Lung (tissue), 12 donors: ENCODE results near the gene CNP. TPM values are rescaled to one million over a fixed set of nuclear protein-coding genes. Genes with fewer than 3 reads are reported as not detected.

Experiments
- ATAC-seq: fragments of 200-7000 bp; cut with Tn5 transposase; one replicate; pipeline ENCODE4 v1.9.1; 2020; ENCODE audit warnings: moderate number of reproducible peaks; ENCODE audit not compliant: insufficient read depth, low FRiP score
- DNase-seq, 3 donors: peaks; one replicate each; pipeline ENCODE4 v3.0.0-alpha.2; 2013 to 2017
- H3K27ac ChIP-seq, 2 donors: one replicate each; pipeline ENCODE4 v1.5.1; 2013; ENCODE audit warnings: mild to moderate bottlenecking in 2 of 2, moderate library complexity in 2 of 2, control low read depth in 1 of 2, inconsistent platforms in 1 of 2, low read depth in 1 of 2, low read length in 1 of 2
- H3K27me3 ChIP-seq, 3 donors: one replicate each; pipeline ENCODE4 v1.5.1; 2013; ENCODE audit warnings: low read length in 2 of 3; ENCODE audit not compliant: control insufficient read depth in 3 of 3, insufficient read depth in 3 of 3
- H3K36me3 ChIP-seq, 4 donors: one replicate each; pipeline ENCODE4 v1.5.1; 2013; ENCODE audit warnings: low read length in 4 of 4, mild to moderate bottlenecking in 1 of 4, moderate library complexity in 1 of 4; ENCODE audit not compliant: control insufficient read depth in 4 of 4, insufficient read depth in 4 of 4
- H3K4me1 ChIP-seq, 5 donors: one replicate each; pipeline ENCODE4 v1.5.1; 2013; ENCODE audit warnings: low read length in 5 of 5, mild to moderate bottlenecking in 2 of 5, moderate library complexity in 1 of 5; ENCODE audit not compliant: control insufficient read depth in 5 of 5, insufficient read depth in 5 of 5
- H3K4me3 ChIP-seq: one replicate; pipeline ENCODE4 v1.5.1; 2013; ENCODE audit warnings: mild to moderate bottlenecking, control low read depth, moderate library complexity
- H3K9ac ChIP-seq, 2 donors: one replicate each; pipeline ENCODE4 v1.5.1; 2013; ENCODE audit warnings: low read length in 2 of 2, control low read depth in 1 of 2; ENCODE audit not compliant: insufficient read depth in 1 of 2
- H3K9me3 ChIP-seq, 4 donors: one replicate each; pipeline ENCODE4 v1.5.1; 2013; ENCODE audit warnings: low read length in 3 of 4, mild to moderate bottlenecking in 1 of 4, moderate library complexity in 1 of 4; ENCODE audit not compliant: control insufficient read depth in 4 of 4, insufficient read depth in 3 of 4
- WGBS, 2 donors: extraction: QIAGEN DNeasy Blood & Tissue Kit; methylation state at CpG; one replicate each; pipeline ENCODE4 v1.1.7; 2013; 5-methylcytosine and 5-hydroxymethylcytosine counted together
- polyA plus RNA-seq, 2 donors: library from polyadenylated mRNA; stranded (reverse); fragments of 200-250 nt; gene quantifications; one replicate each; pipeline ENCODE4 v1.2.1, GENCODE V29; 2013
- total RNA-seq, 2 donors: library from RNA; depleted of rRNA in 1 of 2; stranded (reverse); fragments of >200 nt in 1 of 2; gene quantifications; one replicate each; pipeline ENCODE4 v1.2.1, GENCODE V29; 2014 to 2021
- TF ChIP-seq, protein P1 (sequence below): IDR thresholded peaks from 2 replicates; pipeline ENCODE4 v1.5.1; 2012; ENCODE audit warnings: mild to moderate bottlenecking; ENCODE audit errors: control extremely low read depth, extremely low read depth
- donor health status: control.
- donor health status: control.
- donor health status: Bipolar disorder and iron deficiency.
- donor health status: healthy.
- donor health status: DM: yes; HTN: yes; CAD: no.

Gene CNP
- total and polyA plus RNA-seq, 4 donors = 32.3 to 53.5 (median 33.9) TPM

DNA sequence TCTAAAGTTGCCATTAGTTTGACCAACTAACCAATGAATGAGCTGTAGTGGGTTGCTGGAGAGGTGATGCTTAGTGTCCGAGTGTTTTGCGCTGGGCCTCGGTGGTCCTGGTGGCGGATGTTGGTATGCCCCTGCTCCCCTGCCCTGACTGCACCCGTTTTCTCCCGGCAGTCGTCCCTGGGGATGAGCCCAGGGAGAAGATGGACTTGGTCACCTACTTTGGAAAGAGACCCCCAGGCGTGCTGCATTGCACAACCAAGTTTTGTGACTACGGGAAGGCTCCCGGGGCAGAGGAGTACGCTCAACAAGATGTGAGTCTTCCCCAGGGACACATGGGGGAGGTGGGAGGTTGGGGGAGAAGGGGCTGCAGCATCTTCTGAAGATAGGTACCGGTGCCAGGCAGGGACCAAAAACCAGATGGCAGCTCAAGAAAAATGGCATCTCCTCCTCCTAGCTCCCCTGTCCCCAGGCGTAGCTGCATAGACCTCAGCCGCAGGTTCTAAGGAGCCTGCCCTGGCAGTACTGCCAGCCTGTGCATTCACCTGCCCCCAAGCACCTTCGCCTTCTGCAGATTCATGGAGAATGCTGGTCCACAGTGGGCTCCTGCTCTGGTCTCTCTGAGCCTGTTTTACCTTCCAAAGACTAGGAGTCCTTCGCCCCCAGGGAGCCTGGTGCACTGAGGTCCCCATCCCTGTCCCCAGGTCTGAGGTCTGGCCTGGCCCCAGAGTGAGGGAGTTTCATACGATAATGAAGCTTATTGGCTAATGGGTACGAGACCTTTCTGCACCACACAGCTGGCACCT, 5.3 kb downstream of the CNP start:
- DNase-seq = no peak
- Histone ChIP-seq H3K9ac (no peak overlapping the region), H3K4me3 (no peak overlapping the region)

DNA sequence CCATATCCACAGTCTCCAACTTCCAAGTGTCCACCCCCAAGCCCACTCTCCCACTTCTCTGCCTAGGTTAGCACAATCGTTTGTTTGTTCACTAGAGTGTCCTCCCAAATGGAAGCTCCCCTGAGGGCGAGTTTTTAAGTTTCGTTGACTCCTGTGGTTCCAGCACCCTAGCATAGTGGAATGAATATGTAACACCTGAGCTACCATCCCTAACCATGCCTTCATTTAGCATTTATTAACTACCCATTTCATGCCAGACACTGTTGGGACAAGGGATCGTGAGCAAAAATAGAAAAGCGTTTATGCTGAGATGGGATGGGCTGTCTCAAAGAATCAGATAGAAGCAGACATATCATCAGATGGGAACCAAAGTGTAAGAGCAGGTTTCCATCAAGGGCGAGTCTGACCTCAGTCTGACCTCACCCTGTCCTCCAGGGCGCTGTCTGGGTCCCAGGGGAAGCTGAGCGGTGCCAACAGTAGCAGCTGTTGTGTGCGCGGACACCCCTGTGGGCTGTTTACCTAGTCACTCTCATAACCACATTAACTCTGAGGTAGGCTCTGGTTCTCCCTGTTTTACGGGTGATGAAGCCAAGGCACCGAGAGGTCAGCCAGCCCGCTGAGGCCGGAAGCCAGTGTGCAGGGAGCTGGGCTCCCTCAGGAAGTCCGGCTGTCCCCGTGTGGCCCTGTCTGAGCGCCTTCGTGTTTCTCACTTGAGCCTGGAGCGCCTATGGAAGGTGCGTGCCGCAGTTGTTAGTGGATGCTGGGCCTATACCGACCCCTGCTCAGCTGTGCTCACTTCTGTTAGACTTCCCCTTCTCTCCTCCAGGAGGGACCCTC, 6.2 kb downstream of the CNP start:
- ATAC-seq (no peak), DNase-seq (peak in 1 of 3 donors; percentile 11)
- Histone ChIP-seq H3K9ac (no peak overlapping the region), H3K9me3 (no peaks in the 10 kb centered on the region), H3K4me1 (peaks cover 0 to 10% (median 7%) of the 10 kb centered on the region in 5 donors), H3K4me3 (no peak overlapping the region), H3K27ac (peak overlapping the region; percentile 0 to 22), H3K36me3 (peaks cover 26 to 60% (median 45%) of the 10 kb centered on the region in 4 donors), H3K27me3 (no peaks in the 10 kb centered on the region)
- 63 to 76% methylated on average over 19 to 22 of the region's 22 CpGs for WGBS, 2 donors
- TF ChIP-seq, protein P1, sequence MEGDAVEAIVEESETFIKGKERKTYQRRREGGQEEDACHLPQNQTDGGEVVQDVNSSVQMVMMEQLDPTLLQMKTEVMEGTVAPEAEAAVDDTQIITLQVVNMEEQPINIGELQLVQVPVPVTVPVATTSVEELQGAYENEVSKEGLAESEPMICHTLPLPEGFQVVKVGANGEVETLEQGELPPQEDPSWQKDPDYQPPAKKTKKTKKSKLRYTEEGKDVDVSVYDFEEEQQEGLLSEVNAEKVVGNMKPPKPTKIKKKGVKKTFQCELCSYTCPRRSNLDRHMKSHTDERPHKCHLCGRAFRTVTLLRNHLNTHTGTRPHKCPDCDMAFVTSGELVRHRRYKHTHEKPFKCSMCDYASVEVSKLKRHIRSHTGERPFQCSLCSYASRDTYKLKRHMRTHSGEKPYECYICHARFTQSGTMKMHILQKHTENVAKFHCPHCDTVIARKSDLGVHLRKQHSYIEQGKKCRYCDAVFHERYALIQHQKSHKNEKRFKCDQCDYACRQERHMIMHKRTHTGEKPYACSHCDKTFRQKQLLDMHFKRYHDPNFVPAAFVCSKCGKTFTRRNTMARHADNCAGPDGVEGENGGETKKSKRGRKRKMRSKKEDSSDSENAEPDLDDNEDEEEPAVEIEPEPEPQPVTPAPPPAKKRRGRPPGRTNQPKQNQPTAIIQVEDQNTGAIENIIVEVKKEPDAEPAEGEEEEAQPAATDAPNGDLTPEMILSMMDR = no peak

More for the DNA sequence above, 5.3 kb downstream of the CNP start:
- Histone ChIP-seq H3K27me3 (no peaks in the 10 kb centered on the region), H3K36me3 (peaks cover 21 to 55% (median 41%) of the 10 kb centered on the region in 4 donors), H3K9me3 (no peaks in the 10 kb centered on the region), H3K4me1 (peaks cover 0 to 16% (median 6%) of the 10 kb centered on the region in 5 donors), H3K27ac (no peak overlapping the region)
- 88 to 90% methylated on average over 18 of the region's 18 CpGs for WGBS, 2 donors
- ATAC-seq = no peak
- TF ChIP-seq, protein P1 = no peak

DNA sequence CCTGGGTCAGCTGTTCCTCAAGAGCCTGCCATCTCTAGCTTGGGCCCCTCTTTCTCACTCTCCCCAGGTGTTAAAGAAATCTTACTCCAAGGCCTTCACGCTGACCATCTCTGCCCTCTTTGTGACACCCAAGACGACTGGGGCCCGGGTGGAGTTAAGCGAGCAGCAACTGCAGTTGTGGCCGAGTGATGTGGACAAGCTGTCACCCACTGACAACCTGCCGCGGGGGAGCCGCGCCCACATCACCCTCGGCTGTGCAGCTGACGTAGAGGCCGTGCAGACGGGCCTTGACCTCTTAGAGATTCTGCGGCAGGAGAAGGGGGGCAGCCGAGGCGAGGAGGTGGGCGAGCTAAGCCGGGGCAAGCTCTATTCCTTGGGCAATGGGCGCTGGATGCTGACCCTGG, 6.8 kb downstream of the CNP start:
- no peak overlapping the region for H3K9ac ChIP-seq
- WGBS, 2 donors = 71 to 84% methylated on average over 19 of the region's 19 CpGs
- TF ChIP-seq, protein P1 = no peak
- H3K27ac ChIP-seq = no peak overlapping the region
- peaks cover 0 to 12% (median 3%) of the 10 kb centered on the region in 5 donors for H3K4me1 ChIP-seq
- H3K27me3 ChIP-seq = no peaks in the 10 kb centered on the region
- peaks cover 29 to 58% (median 43%) of the 10 kb centered on the region in 4 donors for H3K36me3 ChIP-seq
- no peak for DNase-seq
- H3K9me3 ChIP-seq = no peaks in the 10 kb centered on the region
- no peak overlapping the region for H3K4me3 ChIP-seq
- ATAC-seq = no peak
